HG03439 (cell line): ENCODE results near the gene SRD5A2.

Experiments
- ATAC-seq: cut with Tn5 transposase; IDR thresholded peaks from one replicate; pipeline ENCODE4 v1.9.1; 2021; ENCODE audit warnings: mild to moderate bottlenecking, moderate library complexity; ENCODE audit not compliant: unreplicated experiment

SRD5A2 gene

GRCh38 chr2:31474296-31474695, 106.4 kb downstream of the SRD5A2 start:
- ATAC-seq = no peak
